H9 (cell line): ENCODE data around the gene GBP3. TPM values are rescaled to one million over a fixed set of nuclear protein-coding genes. Genes with fewer than 3 reads are reported as not detected.

Source experiments
- DNase-seq: peaks from one replicate; pipeline ENCODE4 v3.0.0-alpha.2; 2017
- H2AFZ ChIP-seq: one replicate; pipeline ENCODE4 v1.6.1; 2013; ENCODE audit warnings: mild to moderate bottlenecking, low read length, control low read depth, moderate library complexity
- H2AK5ac ChIP-seq: 2 replicates; pipeline ENCODE4 v1.6.1; 2013; ENCODE audit warnings: low read length, control low read depth, mixed read lengths; ENCODE audit not compliant: insufficient read length
- H2BK120ac ChIP-seq: one replicate; pipeline ENCODE4 v1.6.1; 2013; ENCODE audit warnings: low read depth, mild to moderate bottlenecking, low read length, control low read depth, inconsistent platforms; ENCODE audit not compliant: poor library complexity, severe bottlenecking
- H2BK12ac ChIP-seq: 2 replicates; pipeline ENCODE4 v1.6.1; 2013; ENCODE audit warnings: low read length, control low read depth, mixed read lengths, low read depth; ENCODE audit not compliant: insufficient read length
- H2BK15ac ChIP-seq: 2 replicates; pipeline ENCODE4 v1.6.1; 2013; ENCODE audit warnings: low read depth, low read length, control low read depth
- H2BK20ac ChIP-seq: one replicate; pipeline ENCODE4 v1.6.1; 2013; ENCODE audit warnings: low read depth, mild to moderate bottlenecking, low read length, control low read depth, inconsistent platforms; ENCODE audit not compliant: poor library complexity, severe bottlenecking
- H2BK5ac ChIP-seq: 2 replicates; pipeline ENCODE4 v1.6.1; 2013; ENCODE audit warnings: low read length, control low read depth, mixed read lengths; ENCODE audit not compliant: insufficient read length
- H3K14ac ChIP-seq: 2 replicates; pipeline ENCODE4 v1.6.1; 2013; ENCODE audit warnings: low read length, control low read depth; ENCODE audit not compliant: insufficient read depth
- H3K18ac ChIP-seq: 2 replicates; pipeline ENCODE4 v1.6.1; 2013; ENCODE audit warnings: low read depth, mild to moderate bottlenecking, mixed read lengths, low read length, control low read depth; ENCODE audit not compliant: insufficient read length
- H3K23ac ChIP-seq: 2 replicates; pipeline ENCODE4 v1.6.1; 2013; ENCODE audit warnings: low read length, control low read depth, mixed read lengths, low read depth; ENCODE audit not compliant: insufficient read length
- H3K23me2 ChIP-seq: 2 replicates; pipeline ENCODE4 v1.6.1; 2013; ENCODE audit warnings: low read depth, mild to moderate bottlenecking, mixed read lengths, low read length, control low read depth; ENCODE audit not compliant: insufficient read length, poor library complexity, severe bottlenecking
- H3K27ac ChIP-seq: 2 replicates; pipeline ENCODE4 v1.5.1; 2013; ENCODE audit warnings: low read length, control low read depth, mixed read lengths, low read depth; ENCODE audit not compliant: insufficient read length
- H3K27me3 ChIP-seq: 2 replicates; pipeline ENCODE4 v1.6.1; 2013; ENCODE audit warnings: low read length, control low read depth, inconsistent platforms; ENCODE audit not compliant: insufficient read depth
- H3K4ac ChIP-seq: 2 replicates; pipeline ENCODE4 v1.6.1; 2013; ENCODE audit warnings: low read depth, mild to moderate bottlenecking, control low read depth, inconsistent platforms, low read length, moderate library complexity
- H3K4me1 ChIP-seq: 2 replicates; pipeline ENCODE4 v1.6.1; 2013; ENCODE audit warnings: low read length, control low read depth, inconsistent platforms; ENCODE audit not compliant: insufficient read depth
- H3K4me2 ChIP-seq: 2 replicates; pipeline ENCODE4 v1.6.1; 2013; ENCODE audit warnings: low read length, control low read depth, mixed read lengths; ENCODE audit not compliant: insufficient read length, insufficient read depth
- H3K56ac ChIP-seq: 2 replicates; pipeline ENCODE4 v1.6.1; 2013; ENCODE audit warnings: low read depth, mild to moderate bottlenecking, mixed read lengths, low read length, control low read depth; ENCODE audit not compliant: insufficient read length
- H3K79me1 ChIP-seq: 2 replicates; pipeline ENCODE4 v1.6.1; 2013; ENCODE audit warnings: low read depth, mild to moderate bottlenecking, moderate library complexity, low read length, control low read depth, inconsistent platforms; ENCODE audit not compliant: insufficient read depth, poor library complexity, severe bottlenecking
- H3K79me2 ChIP-seq: 2 replicates; pipeline ENCODE4 v1.6.1; 2013; ENCODE audit warnings: low read length, control low read depth, inconsistent platforms; ENCODE audit not compliant: insufficient read depth
- H3K9ac ChIP-seq: 2 replicates; pipeline ENCODE4 v1.6.1; 2013; ENCODE audit warnings: low read length, control low read depth, mixed read lengths; ENCODE audit not compliant: insufficient read length; ENCODE audit errors: extremely low read depth
- H3K9me3 ChIP-seq: one replicate; pipeline ENCODE4 v1.6.1; 2013; ENCODE audit warnings: low read depth, low read length, inconsistent platforms; ENCODE audit not compliant: control insufficient read depth
- H3T11ph ChIP-seq: one replicate; pipeline ENCODE4 v1.6.1; 2013; ENCODE audit warnings: mild to moderate bottlenecking, low read length, control low read depth, inconsistent platforms
- H4K20me1 ChIP-seq: one replicate; pipeline ENCODE4 v1.6.1; 2013; ENCODE audit not compliant: control insufficient read depth, insufficient read length, insufficient read depth
- H4K5ac ChIP-seq: 2 replicates; pipeline ENCODE4 v1.6.1; 2013; ENCODE audit warnings: low read depth, mild to moderate bottlenecking, mixed read lengths, low read length, control low read depth; ENCODE audit not compliant: insufficient read length
- H4K8ac ChIP-seq: replicated peaks from 2 replicates; pipeline ENCODE4 v1.6.1; 2013; ENCODE audit warnings: low read length, control low read depth, mixed read lengths, low read depth; ENCODE audit not compliant: insufficient read length
- H4K91ac ChIP-seq: 2 replicates; pipeline ENCODE4 v1.6.1; 2013; ENCODE audit warnings: low read depth, mild to moderate bottlenecking, moderate library complexity, mixed read lengths, low read length, control low read depth; ENCODE audit not compliant: insufficient read length
- H3K27ac Mint-ChIP-seq, 3 experiments: 2 replicates in 2 of 3; 3 replicates in 1 of 3; pipeline ENCODE4 v1.8.0; 2020 to 2021; ENCODE audit warnings: mixed read lengths in 3 of 3, mild to moderate bottlenecking in 1 of 3, moderate library complexity in 1 of 3
- H3K27me3 Mint-ChIP-seq: 2 replicates; pipeline ENCODE4 v1.8.0; 2021; ENCODE audit warnings: low read depth, mild to moderate bottlenecking, moderate library complexity, mixed read lengths
- H3K36me3 Mint-ChIP-seq, 3 experiments: 2 replicates in 2 of 3; 3 replicates in 1 of 3; pipeline ENCODE4 v1.8.0; 2020 to 2021; ENCODE audit warnings: low read depth in 3 of 3, mixed read lengths in 3 of 3; ENCODE audit not compliant: insufficient read depth in 1 of 3
- H3K4me1 Mint-ChIP-seq, 2 experiments: 2 replicates each; pipeline ENCODE4 v1.8.0; 2020; ENCODE audit warnings: mixed read lengths in 2 of 2
- H3K4me3 Mint-ChIP-seq, 2 experiments: 2 replicates in 1 of 2; 3 replicates in 1 of 2; pipeline ENCODE4 v1.8.0; 2020 to 2021; ENCODE audit warnings: mild to moderate bottlenecking in 2 of 2, mixed read lengths in 2 of 2, moderate library complexity in 1 of 2
- H3K9me3 Mint-ChIP-seq, 2 experiments: 2 replicates in 1 of 2; 3 replicates in 1 of 2; pipeline ENCODE4 v1.8.0; 2020; ENCODE audit warnings: mild to moderate bottlenecking in 2 of 2, mixed read lengths in 2 of 2, moderate library complexity in 1 of 2
- WGBS: extraction: QIAGEN DNeasy Blood & Tissue Kit; methylation state at CpG from one replicate; pipeline ENCODE4 v1.1.7; 2013; ENCODE audit warnings: missing lambda C conversion rate, low lambda C conversion rate, mixed read lengths; ENCODE audit not compliant: insufficient read length; ENCODE audit errors: extremely low coverage; 5-methylcytosine and 5-hydroxymethylcytosine counted together
- total RNA-seq: library from RNA; stranded (reverse); gene quantifications from 2 replicates; pipeline ENCODE4 v1.2.1, GENCODE V29; 2021
- TF ChIP-seq, protein P1 (sequence below): fragments of 200-600 bp; sonication (generic); conservative IDR thresholded peaks from 3 replicates; pipeline ENCODE4 v1.8.0; 2021; ENCODE audit warnings: antibody characterized with exemption, mild to moderate bottlenecking

Gene GBP3
- total RNA-seq, 1 experiment from 2014 or later: not detected

DNA sequence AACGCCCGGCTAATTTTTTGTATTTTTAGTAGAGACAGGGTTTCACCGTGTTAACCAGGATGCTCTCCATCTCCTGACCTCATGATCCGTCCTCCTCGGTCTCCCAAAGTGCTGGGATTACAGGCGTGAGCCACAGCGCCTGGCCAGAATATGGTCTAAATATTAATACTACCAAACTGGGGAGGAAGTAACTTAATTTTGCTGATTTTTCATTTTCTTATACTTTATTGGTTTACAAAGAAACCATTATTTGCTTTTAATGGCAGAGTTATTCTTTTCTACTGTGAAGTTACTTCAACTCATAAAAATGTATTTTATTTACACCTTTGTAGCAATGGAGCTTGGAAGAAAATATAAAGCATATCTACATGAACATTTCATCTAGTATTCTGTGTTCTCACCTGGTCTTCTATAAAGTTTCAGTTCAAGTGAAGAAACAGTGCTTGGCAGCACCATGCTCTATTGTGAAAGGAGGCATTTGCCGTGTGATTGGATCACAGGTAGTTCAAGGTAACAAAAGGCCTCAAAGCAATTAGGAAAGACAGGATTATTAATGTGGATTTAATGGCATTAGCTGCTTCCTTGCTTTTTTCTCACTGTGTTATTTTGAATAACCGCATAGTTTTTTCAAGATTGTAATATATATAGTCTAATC is 28.8 kb upstream of the GBP3 start:
- Histone ChIP-seq H2BK120ac (no peak overlapping the region), H3K9ac (no peak overlapping the region), H3T11ph (no peak overlapping the region), H2AFZ (no peak overlapping the region), H3K23me2 (no peaks in the 10 kb centered on the region), H4K8ac (no peak overlapping the region), H3K4me2 (no peak overlapping the region), H3K27me3 (no peaks in the 10 kb centered on the region), H2BK20ac (no peak overlapping the region), H2BK15ac (no peak overlapping the region), H3K27ac (no peak overlapping the region), H3K56ac (no peak overlapping the region), H4K20me1 (no peaks in the 10 kb centered on the region), H3K4ac (no peak overlapping the region), H3K4me1 (no peaks in the 10 kb centered on the region), H3K9me3 (no peaks in the 10 kb centered on the region), H3K14ac (no peak overlapping the region), H4K5ac (no peak overlapping the region), H2AK5ac (no peak overlapping the region), H3K79me1 (no peaks in the 10 kb centered on the region), H2BK5ac (no peak overlapping the region), H3K23ac (no peak overlapping the region), H4K91ac (no peak overlapping the region), H3K18ac (no peak overlapping the region), H2BK12ac (no peak overlapping the region), H3K79me2 (no peaks in the 10 kb centered on the region)
- TF ChIP-seq, protein P1, sequence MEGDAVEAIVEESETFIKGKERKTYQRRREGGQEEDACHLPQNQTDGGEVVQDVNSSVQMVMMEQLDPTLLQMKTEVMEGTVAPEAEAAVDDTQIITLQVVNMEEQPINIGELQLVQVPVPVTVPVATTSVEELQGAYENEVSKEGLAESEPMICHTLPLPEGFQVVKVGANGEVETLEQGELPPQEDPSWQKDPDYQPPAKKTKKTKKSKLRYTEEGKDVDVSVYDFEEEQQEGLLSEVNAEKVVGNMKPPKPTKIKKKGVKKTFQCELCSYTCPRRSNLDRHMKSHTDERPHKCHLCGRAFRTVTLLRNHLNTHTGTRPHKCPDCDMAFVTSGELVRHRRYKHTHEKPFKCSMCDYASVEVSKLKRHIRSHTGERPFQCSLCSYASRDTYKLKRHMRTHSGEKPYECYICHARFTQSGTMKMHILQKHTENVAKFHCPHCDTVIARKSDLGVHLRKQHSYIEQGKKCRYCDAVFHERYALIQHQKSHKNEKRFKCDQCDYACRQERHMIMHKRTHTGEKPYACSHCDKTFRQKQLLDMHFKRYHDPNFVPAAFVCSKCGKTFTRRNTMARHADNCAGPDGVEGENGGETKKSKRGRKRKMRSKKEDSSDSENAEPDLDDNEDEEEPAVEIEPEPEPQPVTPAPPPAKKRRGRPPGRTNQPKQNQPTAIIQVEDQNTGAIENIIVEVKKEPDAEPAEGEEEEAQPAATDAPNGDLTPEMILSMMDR: no peak
- Mint-ChIP-seq H3K27me3 (no peaks in the 10 kb centered on the region; the same call in 1 of the 2 replicates), H3K4me1 (peaks cover 0 to 3% of the 10 kb centered on the region in 2 experiments; a peak in 1 of 4 replicates), H3K9me3 (no peaks in the 10 kb centered on the region; a peak in 1 of 5 replicates), H3K4me3 (no peak overlapping the region; a peak in 1 of 5 replicates), H3K36me3 (no peaks in the 10 kb centered on the region), H3K27ac (no peak overlapping the region)
- WGBS: no CpG with 5 or more reads among the region's 9 CpGs
- no peak for DNase-seq
